GM19351 (cell line): Measurements from ENCODE around the gene C2orf76.

Experiments
- ATAC-seq: cut with Tn5 transposase; IDR thresholded peaks from one replicate; pipeline ENCODE4 v1.9.1; 2021; ENCODE audit warnings: mild to moderate bottlenecking, moderate library complexity; ENCODE audit not compliant: unreplicated experiment

C2orf76 gene

GRCh38 chr2:119338826-119339561, 27.6 kb downstream of the C2orf76 start:
- peak; percentile 100 for ATAC-seq

GRCh38 chr2:119338272-119338671, 28.4 kb downstream of the C2orf76 start:
- ATAC-seq: no peak

- no peak for ATAC-seq
These were observed 28.9 kb downstream of the C2orf76 start for GRCh38 chr2:119337749-119338148.

GRCh38 chr2:119333833-119334232, 32.8 kb downstream of the C2orf76 start:
- ATAC-seq: no peak

- no peak for ATAC-seq
These were observed 33.3 kb downstream of the C2orf76 start for GRCh38 chr2:119333360-119333759.

- ATAC-seq: no peak
These were observed 33.7 kb downstream of the C2orf76 start for GRCh38 chr2:119332953-119333352.

GRCh38 chr2:119327431-119327830, 39.2 kb downstream of the C2orf76 start:
- no peak for ATAC-seq

- no peak for ATAC-seq
These were observed 39.7 kb downstream of the C2orf76 start for GRCh38 chr2:119326938-119327337.

GRCh38 chr2:119324685-119325270, 41.9 kb downstream of the C2orf76 start:
- no peak for ATAC-seq

GRCh38 chr2:119323459-119323858, 43.2 kb downstream of the C2orf76 start:
- no peak for ATAC-seq

- no peak for ATAC-seq
These were observed 47.0 kb downstream of the C2orf76 start for GRCh38 chr2:119319593-119319992.

GRCh38 chr2:119317554-119317953, 49.1 kb downstream of the C2orf76 start:
- ATAC-seq: no peak

- no peak for ATAC-seq
These were observed 50.6 kb downstream of the C2orf76 start for GRCh38 chr2:119316066-119316465.

GRCh38 chr2:119315241-119315925, 51.3 kb downstream of the C2orf76 start:
- no peak for ATAC-seq

GRCh38 chr2:119311831-119312230, 54.8 kb downstream of the C2orf76 start:
- no peak for ATAC-seq

- ATAC-seq: no peak
These were observed 55.3 kb downstream of the C2orf76 start for GRCh38 chr2:119311371-119311770.

- no peak for ATAC-seq
These were observed 57.8 kb downstream of the C2orf76 start for GRCh38 chr2:119308793-119309330.

GRCh38 chr2:119307419-119308140, 59.1 kb downstream of the C2orf76 start:
- no peak for ATAC-seq

- ATAC-seq: no peak
These were observed 60.4 kb downstream of the C2orf76 start for GRCh38 chr2:119306196-119306590.

- no peak for ATAC-seq
These were observed 61.0 kb downstream of the C2orf76 start for GRCh38 chr2:119305497-119306195.

GRCh38 chr2:119304847-119305246, 61.8 kb downstream of the C2orf76 start:
- no peak for ATAC-seq
